HCT116 (cell line): ENCODE results near the gene LDLRAD4. TPM values are rescaled to one million over a fixed set of nuclear protein-coding genes. Genes with fewer than 3 reads are reported as not detected.

Experiments
- ATAC-seq: fragments of 200-7000 bp; cut with Tn5 transposase; 2 replicates; pipeline ENCODE4 v1.9.1; 2020; ENCODE audit warnings: mild to moderate bottlenecking, moderate library complexity
- BruUV-seq: library from RNA; stranded (reverse); fragments of 400-500 nt; replicated peaks from 2 replicates; lab custom pipeline; 2021; lab: Mats Ljungman, UMichigan
- CTCF ChIA-PET: fragments of 300-600 bp; sonication (Branson Sonifier 250); formaldehyde crosslinking; loops from one replicate; lab custom pipeline; 2021; ENCODE audit warnings: antibody characterized with exemption; lab: Charles Lee
- POLR2A ChIA-PET: fragments of 300-600, 350-600 bp; sonication (Branson Sonifier 250); formaldehyde crosslinking; loops from one replicate; lab custom pipeline; 2021; ENCODE audit warnings: antibody characterized with exemption; lab: Charles Lee
- RAD21 ChIA-PET, 2 experiments: fragments of 300-600 bp; sonication (Branson Sonifier 250); formaldehyde crosslinking; loops; one replicate each; lab custom pipeline; 2023; ENCODE audit warnings: low total read pairs in 2 of 2; ENCODE audit not compliant: uncharacterized antibody in 2 of 2, unreplicated experiment in 2 of 2, low non-redundant PET in 1 of 2; lab: Charles Lee
- DNase-seq: peaks from one replicate; pipeline ENCODE4 v3.0.0-alpha.2; 2010; ENCODE audit warnings: low read depth, low spot score
- H2AFZ ChIP-seq: fragments of 200-600 bp; shearing (Covaris generic), sonication (generic); 2 replicates; pipeline ENCODE4 v1.6.1; 2017; ENCODE audit warnings: low read depth, mixed run types, mixed read lengths, antibody characterized with exemption, low read length; ENCODE audit not compliant: poor library complexity, severe bottlenecking
- H3K27ac ChIP-seq: 2 replicates; pipeline ENCODE4 v1.5.1; 2012; ENCODE audit warnings: low read depth, low read length
- H3K27me3 ChIP-seq: fragments of 200-600 bp; sonication (generic); 2 replicates; pipeline ENCODE4 v1.6.1; 2016; ENCODE audit warnings: mixed run types, low read length, mixed read lengths; ENCODE audit not compliant: insufficient read depth
- H3K36me3 ChIP-seq, 2 experiments: fragments of 200-500 bp in 1 of 2; fragments of 200-600 bp in 1 of 2; sonication (Bioruptor generic) in 1 of 2; sonication (generic) in 1 of 2; 2 replicates each; pipeline versions ENCODE4 v1.5.1 to v1.6.1; 2014 to 2016; ENCODE audit warnings: low read length in 2 of 2, inconsistent platforms in 1 of 2, mixed read lengths in 1 of 2, mixed run types in 1 of 2; ENCODE audit not compliant: insufficient read depth in 2 of 2, control insufficient read depth in 1 of 2
- H3K4me1 ChIP-seq, 2 experiments: fragments of 200-600 bp in 1 of 2; sonication (generic) in 1 of 2; 2 replicates each; pipeline versions ENCODE4 v1.5.1 to v1.6.1; 2012 to 2017; ENCODE audit warnings: low read length in 2 of 2, inconsistent platforms in 1 of 2, mild to moderate bottlenecking in 1 of 2, mixed read lengths in 1 of 2, mixed run types in 1 of 2, moderate library complexity in 1 of 2; ENCODE audit not compliant: insufficient read depth in 2 of 2, control insufficient read depth in 1 of 2
- H3K4me2 ChIP-seq: fragments of 200-600 bp; sonication (generic); 2 replicates; pipeline ENCODE4 v1.6.1; 2017; ENCODE audit warnings: mixed run types, low read length, mixed read lengths
- H3K4me3 ChIP-seq, 2 experiments: fragments of 200-600 bp in 1 of 2; sonication (generic) in 1 of 2; replicated peaks in 1 of 2; 2 replicates each; pipeline ENCODE4 v1.5.1; 2011 to 2016; ENCODE audit warnings: low read length in 2 of 2, control low read depth in 1 of 2, low read depth in 1 of 2, mild to moderate bottlenecking in 1 of 2, mixed read lengths in 1 of 2, mixed run types in 1 of 2
- H3K79me2 ChIP-seq: fragments of 200-600 bp; sonication (generic); 2 replicates; pipeline ENCODE4 v1.6.1; 2017; ENCODE audit warnings: mild to moderate bottlenecking, mixed run types, low read length, moderate library complexity, mixed read lengths; ENCODE audit not compliant: insufficient read depth
- H3K9ac ChIP-seq: fragments of 200-600 bp; sonication (generic); 2 replicates; pipeline ENCODE4 v1.6.1; 2016; ENCODE audit warnings: low read length, mixed read lengths
- H3K9me2 ChIP-seq: fragments of 200-600 bp; sonication (generic), shearing (Covaris generic); 2 replicates; pipeline ENCODE4 v1.6.1; 2017; ENCODE audit warnings: mixed run types, mild to moderate bottlenecking, moderate library complexity; ENCODE audit not compliant: insufficient read depth
- H3K9me3 ChIP-seq, 2 experiments: fragments of 200-500 bp in 1 of 2; fragments of 200-600 bp in 1 of 2; sonication (Bioruptor generic) in 1 of 2; sonication (generic) in 1 of 2; 2 replicates each; pipeline ENCODE4 v1.6.1; 2014 to 2017; ENCODE audit warnings: low read length in 2 of 2, mixed read lengths in 2 of 2, inconsistent platforms in 1 of 2, low read depth in 1 of 2, mild to moderate bottlenecking in 1 of 2, mixed run types in 1 of 2, moderate library complexity in 1 of 2; ENCODE audit not compliant: control insufficient read depth in 1 of 2, insufficient read depth in 1 of 2
- H4K20me1 ChIP-seq: fragments of 200-600 bp; sonication (generic), shearing (Covaris generic); 2 replicates; pipeline ENCODE4 v1.6.1; 2017; ENCODE audit warnings: mixed run types, mild to moderate bottlenecking, moderate library complexity; ENCODE audit not compliant: insufficient read depth
- ATF3 ChIP-seq: IDR thresholded peaks from 2 replicates; pipeline ENCODE4 v1.6.1; 2012
- CEBPB ChIP-seq: IDR thresholded peaks from 2 replicates; pipeline ENCODE4 v1.6.1; 2012; ENCODE audit warnings: low read depth
- EGR1 ChIP-seq: IDR thresholded peaks from 2 replicates; pipeline ENCODE4 v1.6.1; 2012; ENCODE audit warnings: low read depth
- ELF1 ChIP-seq: IDR thresholded peaks from 2 replicates; pipeline ENCODE4 v1.6.1; 2012; ENCODE audit warnings: low read depth, borderline replicate concordance
- EZH2 ChIP-seq: fragments of 200-600 bp; sonication (generic); IDR thresholded peaks from 2 replicates; pipeline ENCODE4 v1.6.1; 2017; ENCODE audit warnings: antibody characterized with exemption, mixed run types
- FOSL1 ChIP-seq: IDR thresholded peaks from 2 replicates; pipeline ENCODE4 v1.6.1; 2012; ENCODE audit warnings: low read depth
- JUND ChIP-seq: IDR thresholded peaks from 2 replicates; pipeline ENCODE4 v1.6.1; 2012
- POLR2A ChIP-seq: IDR thresholded peaks from 2 replicates; pipeline ENCODE4 v1.7.0; 2011; ENCODE audit warnings: borderline replicate concordance; ENCODE audit not compliant: insufficient read depth, insufficient read length; ENCODE audit errors: extremely low read depth
- RAD21 ChIP-seq: IDR thresholded peaks from 2 replicates; pipeline ENCODE4 v1.6.1; 2012; ENCODE audit warnings: low read depth, mild to moderate bottlenecking
- SIN3A ChIP-seq: IDR thresholded peaks from 2 replicates; pipeline ENCODE4 v1.6.1; 2012; ENCODE audit warnings: low read depth
- SP1 ChIP-seq: IDR thresholded peaks from 2 replicates; pipeline ENCODE4 v1.6.1; 2012; ENCODE audit warnings: low read depth
- SRF ChIP-seq: IDR thresholded peaks from 2 replicates; pipeline ENCODE4 v1.6.1; 2012; ENCODE audit warnings: low read depth
- YY1 ChIP-seq: IDR thresholded peaks from 2 replicates; pipeline ENCODE4 v1.6.1; 2011; ENCODE audit warnings: low read length, low read depth, moderate library complexity, mild to moderate bottlenecking; ENCODE audit not compliant: insufficient replicate concordance; ENCODE audit errors: extremely low read depth
- ZFX ChIP-seq: fragments of 450-650 bp; IDR thresholded peaks from 2 replicates; pipeline ENCODE4 v1.6.1; 2017
- intact Hi-C: fragments of 100-400 bp; cut with micrococcal nuclease; formaldehyde crosslinking; loops from 2 replicates; pipeline ENCODE4 v1.10.0; 2022
- total RNA-seq: library from RNA; stranded (reverse); gene quantifications from one replicate; pipeline ENCODE4 v1.2.1, GENCODE V29; 2021; ENCODE audit not compliant: unreplicated experiment
- TF ChIP-seq, protein P1 (sequence below): IDR thresholded peaks from 2 replicates; pipeline ENCODE4 v1.6.1; 2012; ENCODE audit warnings: low read depth

The LDLRAD4 gene
- total RNA-seq, 1 experiment from 2014 or later = 1.2 TPM

DNA sequence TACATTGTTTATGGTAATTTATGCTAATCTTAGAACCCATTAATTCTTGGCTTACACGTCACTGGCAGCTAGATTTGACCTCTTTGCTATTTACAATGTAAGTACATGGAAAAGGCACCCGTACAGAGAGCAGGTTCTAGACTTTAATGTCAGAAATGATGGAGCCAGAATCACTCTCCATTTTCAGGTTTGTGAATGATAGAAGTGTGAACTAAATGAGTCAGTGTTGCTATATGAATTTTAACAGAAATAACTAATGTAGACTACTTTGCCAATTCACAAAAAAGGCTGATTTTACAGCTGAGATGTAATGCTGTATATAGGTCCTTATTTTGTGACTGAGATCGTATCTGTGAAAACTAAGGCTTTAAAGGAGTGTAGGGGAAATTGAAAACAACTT is 214.6 kb downstream of the LDLRAD4 start:
- H3K9me3 ChIP-seq = no peaks in the 10 kb centered on the region
- no peak for ATAC-seq
- DNase-seq = no peak
- no TSS peak for BruUV-seq
- no peaks in the 10 kb centered on the region for H3K36me3 ChIP-seq
- no peaks in the 10 kb centered on the region for H3K79me2 ChIP-seq
- ChIA-PET CTCF (no interaction called here), POLR2A (no interaction called here), RAD21 (no interaction called here)
- H3K27ac ChIP-seq = no peak overlapping the region
- H3K9ac ChIP-seq = no peak overlapping the region
- no peaks in the 10 kb centered on the region for H4K20me1 ChIP-seq
- no peaks in the 10 kb centered on the region for H3K27me3 ChIP-seq
- intact Hi-C loops = no loop called here
- no peak overlapping the region for H3K4me3 ChIP-seq
- H3K4me1 ChIP-seq = no peaks in the 10 kb centered on the region
- TF ChIP-seq ELF1 (no peak), SIN3A (no peak), ATF3 (no peak), FOSL1 (no peak), EZH2 (no peak), SP1 (no peak), POLR2A (no peak), YY1 (no peak), RAD21 (no peak)
- H3K4me2 ChIP-seq = no peak overlapping the region
- H2AFZ ChIP-seq = no peak overlapping the region
- H3K9me2 ChIP-seq = no peaks in the 10 kb centered on the region

DNA sequence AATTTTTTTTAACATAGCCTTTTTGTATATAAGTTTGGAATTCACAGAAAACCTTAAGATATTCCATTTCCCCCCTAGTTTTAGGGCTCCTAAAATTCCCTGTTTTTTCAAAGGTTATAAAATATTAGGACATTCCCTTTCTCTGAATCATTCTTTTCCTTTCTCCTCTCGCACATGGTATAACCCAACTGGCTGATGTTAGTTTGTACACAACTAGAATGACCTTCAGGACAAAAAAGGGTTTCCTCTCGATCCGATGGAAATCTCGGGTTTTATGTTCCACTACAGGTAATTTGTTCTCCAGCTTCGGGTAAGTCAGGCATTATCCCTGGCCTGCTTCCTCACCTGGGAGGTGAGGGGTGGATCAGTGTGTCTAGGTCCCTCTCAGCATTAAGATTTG is 215.1 kb downstream of the LDLRAD4 start:
- BruUV-seq = no TSS peak
- H2AFZ ChIP-seq = no peak overlapping the region
- no peaks in the 10 kb centered on the region for H3K79me2 ChIP-seq
- H3K27me3 ChIP-seq = no peaks in the 10 kb centered on the region
- RAD21 ChIA-PET = no interaction called here
- TF ChIP-seq CEBPB (no peak), JUND (no peak), FOSL1 (no peak), ZFX (no peak), EGR1 (no peak), SRF (no peak), ATF3 (no peak), SP1 (no peak), ELF1 (no peak)
- TF ChIP-seq, protein P1, sequence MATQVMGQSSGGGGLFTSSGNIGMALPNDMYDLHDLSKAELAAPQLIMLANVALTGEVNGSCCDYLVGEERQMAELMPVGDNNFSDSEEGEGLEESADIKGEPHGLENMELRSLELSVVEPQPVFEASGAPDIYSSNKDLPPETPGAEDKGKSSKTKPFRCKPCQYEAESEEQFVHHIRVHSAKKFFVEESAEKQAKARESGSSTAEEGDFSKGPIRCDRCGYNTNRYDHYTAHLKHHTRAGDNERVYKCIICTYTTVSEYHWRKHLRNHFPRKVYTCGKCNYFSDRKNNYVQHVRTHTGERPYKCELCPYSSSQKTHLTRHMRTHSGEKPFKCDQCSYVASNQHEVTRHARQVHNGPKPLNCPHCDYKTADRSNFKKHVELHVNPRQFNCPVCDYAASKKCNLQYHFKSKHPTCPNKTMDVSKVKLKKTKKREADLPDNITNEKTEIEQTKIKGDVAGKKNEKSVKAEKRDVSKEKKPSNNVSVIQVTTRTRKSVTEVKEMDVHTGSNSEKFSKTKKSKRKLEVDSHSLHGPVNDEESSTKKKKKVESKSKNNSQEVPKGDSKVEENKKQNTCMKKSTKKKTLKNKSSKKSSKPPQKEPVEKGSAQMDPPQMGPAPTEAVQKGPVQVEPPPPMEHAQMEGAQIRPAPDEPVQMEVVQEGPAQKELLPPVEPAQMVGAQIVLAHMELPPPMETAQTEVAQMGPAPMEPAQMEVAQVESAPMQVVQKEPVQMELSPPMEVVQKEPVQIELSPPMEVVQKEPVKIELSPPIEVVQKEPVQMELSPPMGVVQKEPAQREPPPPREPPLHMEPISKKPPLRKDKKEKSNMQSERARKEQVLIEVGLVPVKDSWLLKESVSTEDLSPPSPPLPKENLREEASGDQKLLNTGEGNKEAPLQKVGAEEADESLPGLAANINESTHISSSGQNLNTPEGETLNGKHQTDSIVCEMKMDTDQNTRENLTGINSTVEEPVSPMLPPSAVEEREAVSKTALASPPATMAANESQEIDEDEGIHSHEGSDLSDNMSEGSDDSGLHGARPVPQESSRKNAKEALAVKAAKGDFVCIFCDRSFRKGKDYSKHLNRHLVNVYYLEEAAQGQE = no peak
- TF ChIP-seq, all 23 proteins: peak for 0
- Histone ChIP-seq H4K20me1 (no peaks in the 10 kb centered on the region), H3K9me3 (no peaks in the 10 kb centered on the region), H3K4me2 (no peak overlapping the region), H3K9me2 (no peaks in the 10 kb centered on the region), H3K36me3 (no peaks in the 10 kb centered on the region), H3K9ac (no peak overlapping the region), H3K4me1 (no peaks in the 10 kb centered on the region), H3K27ac (no peak overlapping the region), H3K4me3 (no peak overlapping the region)
- ATAC-seq (no peak), DNase-seq (no peak)
- ChIA-PET CTCF (no interaction called here), POLR2A (no interaction called here)
- intact Hi-C loops = no loop called here
